Effector CD8-positive, alpha-beta T cell (primary cell): ENCODE results near the gene CFAP65.

Experiments used
- DNase-seq: peaks from one replicate; lab custom pipeline; 2025; lab: John Stamatoyannopoulos, UW

Gene CFAP65

DNA sequence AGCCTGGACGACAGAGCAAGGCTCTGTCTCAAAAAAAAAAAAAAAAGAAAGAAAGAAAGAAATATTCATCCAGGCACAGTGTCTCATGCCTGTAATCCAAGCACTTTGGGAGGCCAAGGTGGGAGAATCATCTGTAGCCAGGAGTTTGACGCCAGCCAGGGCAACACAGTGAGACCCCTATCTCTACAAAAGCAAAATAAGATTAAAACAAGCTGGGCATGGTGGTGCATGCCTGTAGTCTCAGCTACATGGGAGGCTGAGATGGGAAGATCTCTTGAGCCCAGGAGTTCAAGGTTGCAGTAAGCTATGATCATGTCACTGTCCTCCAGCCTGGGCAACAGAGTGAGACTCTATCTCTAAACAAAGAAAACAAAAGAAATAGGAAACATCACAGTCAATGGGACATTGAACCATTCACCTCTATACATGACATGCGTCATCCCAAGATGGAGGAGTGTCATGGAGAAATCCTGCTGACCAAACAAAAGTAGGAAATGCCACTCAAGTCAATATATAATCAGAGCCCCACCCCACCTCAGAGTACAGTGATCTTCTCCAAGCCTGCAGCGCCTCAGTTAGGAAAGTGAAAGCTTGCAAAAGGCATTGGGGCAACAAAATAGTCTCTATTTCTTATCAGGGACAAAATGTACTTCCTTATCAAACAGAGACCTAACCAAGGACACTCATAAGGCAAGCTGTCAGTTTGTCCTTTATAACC, 66.1 kb downstream of the CFAP65 start:
- DNase-seq = no peak

DNA sequence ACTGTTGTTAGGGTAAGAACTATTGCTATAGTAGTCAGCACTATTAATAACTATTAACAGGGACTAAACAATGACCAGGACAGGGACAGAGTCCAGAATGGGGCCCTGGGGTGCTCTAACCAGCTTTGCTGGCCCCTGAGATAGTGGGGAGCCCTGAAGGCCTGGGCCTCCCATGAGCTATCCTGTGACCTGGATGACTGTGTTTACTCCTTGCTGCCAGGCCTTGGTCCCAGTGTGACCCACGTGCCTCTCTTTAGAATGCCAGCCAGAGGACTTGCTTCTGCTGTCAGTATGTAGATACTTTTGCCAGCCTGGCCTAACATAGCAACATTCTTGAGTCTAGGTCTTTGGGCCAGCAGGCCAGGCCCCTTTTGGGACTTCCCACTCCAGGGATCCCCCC, 70.4 kb downstream of the CFAP65 start:
- DNase-seq = no peak

DNA sequence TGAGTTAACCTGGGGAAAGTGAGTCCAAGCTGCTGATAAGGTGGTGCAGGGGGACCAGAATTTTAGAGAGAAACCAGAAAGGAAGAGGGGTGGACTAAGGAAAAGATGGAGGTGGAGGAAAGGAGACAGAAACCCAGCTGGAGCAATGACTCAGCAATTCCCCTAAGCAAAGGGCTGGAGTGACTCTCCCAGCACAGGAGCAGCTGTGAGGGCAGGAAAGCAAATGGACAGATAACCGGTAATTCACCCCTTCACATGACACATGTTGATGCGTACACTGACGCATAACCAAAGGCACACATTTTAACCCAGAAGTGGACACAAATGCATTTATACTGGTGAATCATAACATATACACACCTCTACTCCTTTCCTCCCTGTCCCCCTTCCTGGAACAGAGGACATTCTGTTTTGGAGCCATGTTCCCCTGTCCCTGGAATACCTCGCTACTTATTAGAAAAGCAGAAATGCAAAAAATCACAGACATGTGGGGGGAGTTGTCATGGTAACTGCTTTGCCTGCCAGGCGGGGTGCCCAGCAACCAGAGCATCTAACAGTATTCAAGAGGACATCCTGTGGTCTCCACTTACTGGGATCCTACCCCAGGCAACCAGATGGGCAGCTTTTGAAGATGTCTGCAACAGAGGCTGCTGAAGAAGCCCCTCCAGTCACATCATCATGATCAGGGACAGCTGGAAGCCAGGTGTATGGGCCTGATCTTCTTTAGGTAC, 77.1 kb downstream of the CFAP65 start:
- DNase-seq = no peak

DNA sequence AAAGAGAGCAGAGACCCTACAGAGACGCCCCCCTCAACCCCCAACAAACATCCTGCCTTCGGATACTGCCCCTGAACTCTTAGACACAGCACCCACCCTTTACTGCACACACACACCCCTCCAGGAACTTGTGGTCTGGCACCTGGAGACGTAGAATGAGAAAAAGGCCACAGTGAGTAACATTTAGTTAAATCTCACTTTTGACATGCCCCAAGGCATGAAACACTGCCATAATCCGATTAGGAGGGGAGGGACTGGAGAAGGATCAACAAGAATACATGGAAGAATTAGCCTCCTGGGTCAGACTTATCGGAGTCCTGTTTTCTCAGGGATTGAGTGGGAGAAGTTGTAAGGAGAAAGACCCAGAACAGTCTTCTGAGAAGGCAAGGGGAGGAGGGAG, 77.7 kb downstream of the CFAP65 start:
- DNase-seq = no peak

DNA sequence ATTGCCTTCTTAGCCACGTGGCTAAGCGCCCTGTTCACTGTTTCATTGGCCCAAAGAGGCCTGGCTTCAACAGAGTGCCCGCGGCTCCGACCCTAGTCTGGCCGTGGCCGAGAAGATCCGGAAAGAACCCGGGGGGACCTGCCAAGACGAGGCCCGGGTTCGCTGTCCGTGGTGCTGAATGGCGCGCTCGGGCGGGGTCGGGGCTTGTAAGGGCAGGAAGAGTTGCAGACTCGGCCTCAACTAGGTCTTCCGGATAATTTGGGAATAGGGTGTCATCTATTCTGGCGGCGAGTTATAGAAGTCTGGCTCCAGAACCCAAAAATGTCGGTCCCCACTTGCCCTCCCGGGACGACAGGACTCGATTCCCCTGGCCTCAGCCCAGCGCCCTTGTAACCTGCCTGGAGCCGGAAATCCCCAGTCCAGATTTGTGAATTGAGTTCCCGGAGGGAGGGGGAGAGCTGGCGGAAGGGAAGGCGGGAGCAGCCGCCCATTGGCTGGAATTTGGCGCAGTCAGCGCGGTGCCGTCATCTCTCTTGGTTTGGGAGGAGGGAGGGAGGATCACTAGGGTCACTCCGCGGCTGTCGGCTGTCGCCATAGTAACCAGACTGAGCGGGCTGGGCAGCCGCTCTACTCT, 78.3 kb downstream of the CFAP65 start:
- peak; percentile 36 for DNase-seq

DNA sequence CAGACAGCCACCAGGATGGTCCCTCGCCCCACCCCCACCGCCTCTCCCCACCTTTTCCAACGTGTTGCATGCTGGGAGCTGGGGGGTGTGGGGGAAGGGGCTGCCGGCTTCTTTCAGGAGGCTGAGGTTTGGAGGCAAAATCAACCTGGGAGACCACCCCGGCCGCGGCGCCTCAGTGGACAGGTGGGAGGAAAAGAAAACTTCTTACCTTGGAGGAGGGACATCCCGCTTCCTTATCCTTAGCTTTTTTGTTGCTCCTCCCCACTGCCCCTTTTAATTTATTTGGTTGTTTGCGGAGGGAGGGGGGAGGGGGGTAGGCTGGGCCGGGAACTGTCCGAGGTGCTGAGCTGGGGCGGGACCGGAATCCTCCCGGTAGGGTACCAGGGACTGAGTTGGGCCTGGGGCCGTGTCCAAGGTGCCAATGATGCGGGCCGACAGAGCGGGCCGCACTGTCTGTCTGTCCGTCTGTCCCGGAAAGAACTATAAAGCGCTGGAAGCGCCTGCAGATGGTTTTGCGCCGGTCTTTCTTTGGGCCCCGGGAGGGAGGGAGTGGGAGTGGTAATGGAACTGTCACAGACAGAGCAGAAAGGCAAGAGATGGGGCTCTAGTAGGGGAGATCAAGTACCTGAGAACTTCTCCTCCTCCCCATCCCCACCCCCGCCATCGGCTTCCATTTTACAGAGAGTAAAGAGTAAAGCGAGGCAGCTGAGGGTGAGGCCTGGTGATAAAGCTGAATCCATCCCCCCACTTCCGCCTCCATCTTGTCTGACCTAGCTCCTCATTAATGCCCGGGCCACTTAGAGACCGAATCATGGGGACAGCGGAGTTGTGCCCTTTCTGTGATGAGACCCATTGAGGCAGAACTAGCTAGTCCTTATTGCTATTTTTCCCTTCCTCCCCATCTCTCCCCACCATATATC, 79.4 kb downstream of the CFAP65 start:
- DNase-seq = no peak

DNA sequence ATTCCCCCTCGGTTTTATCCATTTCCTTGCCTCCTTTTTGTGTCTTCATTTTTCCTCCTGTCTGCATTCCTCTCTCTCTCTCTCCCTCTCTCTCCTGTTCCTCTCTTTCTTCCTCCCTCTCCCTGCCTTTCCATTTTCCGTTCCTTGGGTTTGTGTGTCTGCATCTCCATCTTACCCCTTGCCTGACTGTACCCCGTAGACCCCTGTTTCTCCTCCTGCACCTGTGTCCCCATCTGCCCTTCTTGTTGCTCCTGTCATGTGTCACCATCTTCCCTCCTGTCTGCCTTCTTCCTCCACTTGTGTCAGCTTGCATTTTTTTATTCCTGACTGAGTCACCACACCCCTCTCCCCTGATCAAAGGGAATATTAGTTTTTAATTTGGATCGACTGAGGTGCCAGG, 80.1 kb downstream of the CFAP65 start:
- DNase-seq = no peak

DNA sequence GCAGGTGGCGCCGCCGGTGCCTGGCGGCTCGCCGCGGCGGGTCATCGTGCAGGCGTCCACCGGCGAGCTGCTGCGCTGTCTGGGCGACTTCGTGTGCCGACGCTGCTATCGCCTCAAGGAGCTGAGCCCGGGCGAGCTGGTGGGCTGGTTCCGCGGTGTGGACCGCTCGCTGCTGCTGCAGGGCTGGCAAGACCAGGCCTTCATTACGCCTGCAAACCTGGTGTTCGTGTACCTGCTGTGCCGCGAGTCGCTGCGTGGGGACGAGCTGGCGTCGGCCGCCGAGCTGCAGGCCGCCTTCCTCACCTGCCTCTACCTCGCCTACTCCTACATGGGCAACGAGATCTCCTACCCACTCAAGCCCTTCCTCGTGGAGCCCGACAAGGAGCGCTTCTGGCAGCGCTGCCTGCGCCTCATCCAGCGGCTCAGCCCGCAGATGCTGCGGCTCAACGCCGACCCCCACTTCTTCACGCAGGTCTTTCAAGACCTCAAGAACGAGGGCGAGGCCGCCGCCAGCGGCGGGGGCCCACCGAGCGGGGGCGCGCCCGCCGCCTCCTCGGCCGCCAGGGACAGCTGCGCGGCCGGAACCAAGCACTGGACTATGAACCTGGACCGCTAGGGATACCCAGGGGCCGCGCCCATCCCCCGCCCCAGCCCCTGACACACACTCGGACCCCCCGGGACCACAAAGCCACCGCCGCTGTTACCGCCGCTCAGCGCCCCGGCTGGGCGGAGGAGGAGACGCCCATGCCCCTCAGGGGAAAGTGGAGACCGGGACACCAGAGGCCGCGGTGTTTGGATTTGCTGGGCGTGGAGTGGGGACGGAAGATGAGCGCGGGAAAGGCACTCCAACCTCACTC, 80.8 kb downstream of the CFAP65 start:
- DNase-seq = no peak

DNA sequence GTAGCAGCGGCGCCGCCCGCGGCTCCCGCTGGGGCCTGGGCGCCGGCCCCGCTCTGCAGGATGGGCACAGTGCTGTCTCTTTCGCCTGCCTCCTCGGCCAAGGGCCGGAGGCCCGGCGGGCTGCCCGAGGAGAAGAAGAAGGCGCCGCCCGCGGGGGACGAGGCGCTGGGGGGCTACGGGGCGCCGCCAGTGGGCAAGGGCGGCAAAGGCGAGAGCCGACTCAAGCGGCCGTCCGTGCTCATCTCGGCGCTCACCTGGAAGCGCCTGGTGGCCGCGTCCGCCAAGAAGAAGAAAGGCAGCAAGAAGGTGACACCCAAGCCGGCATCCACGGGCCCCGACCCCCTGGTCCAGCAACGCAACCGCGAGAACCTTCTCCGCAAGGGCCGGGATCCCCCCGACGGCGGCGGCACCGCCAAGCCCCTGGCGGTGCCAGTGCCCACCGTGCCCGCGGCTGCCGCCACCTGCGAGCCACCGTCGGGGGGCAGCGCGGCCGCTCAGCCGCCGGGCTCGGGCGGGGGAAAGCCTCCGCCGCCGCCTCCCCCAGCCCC, 81.5 kb downstream of the CFAP65 start:
- no peak for DNase-seq

DNA sequence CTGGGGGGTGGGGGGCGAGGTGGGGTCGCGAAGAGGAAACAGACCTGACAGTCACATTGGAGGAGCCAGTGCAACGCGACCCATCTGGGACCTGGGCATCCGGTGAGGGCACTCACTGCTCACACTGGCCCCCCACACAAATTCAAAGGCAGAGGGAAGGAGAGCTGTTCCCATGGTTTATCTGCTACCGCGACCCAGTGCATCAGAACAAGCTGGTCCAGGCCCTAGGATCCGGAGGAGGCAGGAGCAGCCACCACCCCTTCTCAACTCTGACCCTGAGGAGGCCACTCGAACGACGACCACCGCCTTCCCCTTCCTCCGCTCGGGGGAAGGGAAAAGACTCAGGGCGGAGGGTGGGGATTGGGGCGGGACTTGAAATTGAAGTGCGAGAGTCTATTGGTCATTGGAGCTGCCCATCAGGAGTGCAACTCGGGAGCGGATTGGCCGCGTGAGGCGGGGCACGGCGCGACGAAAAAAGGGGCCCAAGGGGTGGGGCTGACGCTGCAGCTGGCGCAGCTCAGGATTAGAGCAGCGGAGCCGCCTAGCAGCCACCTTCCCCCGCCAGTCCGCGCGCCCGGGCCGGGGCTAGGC, 82.1 kb downstream of the CFAP65 start, which contains the start of gene CDK5R2:
CDK5R2 (plus strand) TSS at position 526 of the 591 bp plus-strand sequence. CDS start 155 bp downstream, outside the sequence.
- DNase-seq = peak; percentile 26

DNA sequence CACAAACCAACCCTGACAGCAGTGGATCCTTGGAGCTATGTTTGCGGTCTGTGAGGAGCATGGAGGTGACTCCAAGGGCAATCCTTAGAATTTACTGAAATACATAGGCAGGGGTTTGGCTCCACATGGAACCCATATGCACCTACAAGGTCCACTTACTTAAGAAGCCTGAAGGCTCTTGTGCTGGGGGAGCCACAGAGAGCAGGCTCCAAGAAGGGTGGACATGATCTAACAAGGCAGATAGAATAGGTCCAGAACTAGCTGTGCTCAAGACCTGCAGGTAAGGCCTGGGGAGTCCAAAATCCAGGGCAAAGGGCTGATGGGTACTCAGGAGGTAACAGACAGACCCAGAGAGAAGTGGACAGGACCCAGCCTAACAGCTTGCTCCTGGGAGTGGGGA, 83.0 kb downstream of the CFAP65 start:
- DNase-seq = no peak

DNA sequence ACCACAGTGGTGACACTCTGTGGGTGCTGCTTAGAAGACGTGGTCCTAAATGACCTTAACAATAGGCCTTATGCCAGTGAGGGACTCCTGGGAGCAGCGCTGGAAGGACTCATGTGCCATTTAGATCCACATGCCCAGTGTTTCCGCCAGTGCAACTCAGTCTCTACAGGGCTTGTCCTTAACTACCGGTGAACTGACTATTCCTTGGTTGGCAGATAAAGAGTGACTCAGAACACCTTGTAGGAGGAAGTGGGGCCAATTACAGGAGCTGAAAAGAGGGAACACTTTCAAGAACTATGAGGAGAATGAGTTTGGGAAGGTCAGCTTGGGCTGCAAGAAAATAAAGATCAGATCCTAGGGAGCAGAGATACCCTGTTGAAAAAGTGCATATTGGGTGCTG, 83.6 kb downstream of the CFAP65 start:
- DNase-seq = no peak

DNA sequence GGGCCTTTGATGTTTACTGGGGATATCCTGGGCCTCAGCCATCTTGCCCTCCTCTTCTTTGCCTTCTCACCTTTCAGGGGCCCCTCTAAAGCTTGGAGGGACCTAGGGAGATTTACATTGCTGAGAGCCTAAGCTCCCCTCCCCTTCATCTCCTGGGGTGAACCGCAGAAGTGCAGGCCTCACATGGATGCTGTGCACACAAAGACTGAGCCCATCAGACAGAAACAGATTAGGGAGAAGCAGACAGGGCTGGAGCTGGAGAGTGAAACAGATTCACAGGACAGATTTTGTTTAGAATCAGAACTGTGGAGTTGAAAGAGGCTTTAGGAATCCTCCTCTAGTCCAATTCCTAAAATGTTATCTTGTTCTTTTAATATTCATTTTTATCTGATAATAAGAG, 85.3 kb downstream of the CFAP65 start:
- no peak for DNase-seq

DNA sequence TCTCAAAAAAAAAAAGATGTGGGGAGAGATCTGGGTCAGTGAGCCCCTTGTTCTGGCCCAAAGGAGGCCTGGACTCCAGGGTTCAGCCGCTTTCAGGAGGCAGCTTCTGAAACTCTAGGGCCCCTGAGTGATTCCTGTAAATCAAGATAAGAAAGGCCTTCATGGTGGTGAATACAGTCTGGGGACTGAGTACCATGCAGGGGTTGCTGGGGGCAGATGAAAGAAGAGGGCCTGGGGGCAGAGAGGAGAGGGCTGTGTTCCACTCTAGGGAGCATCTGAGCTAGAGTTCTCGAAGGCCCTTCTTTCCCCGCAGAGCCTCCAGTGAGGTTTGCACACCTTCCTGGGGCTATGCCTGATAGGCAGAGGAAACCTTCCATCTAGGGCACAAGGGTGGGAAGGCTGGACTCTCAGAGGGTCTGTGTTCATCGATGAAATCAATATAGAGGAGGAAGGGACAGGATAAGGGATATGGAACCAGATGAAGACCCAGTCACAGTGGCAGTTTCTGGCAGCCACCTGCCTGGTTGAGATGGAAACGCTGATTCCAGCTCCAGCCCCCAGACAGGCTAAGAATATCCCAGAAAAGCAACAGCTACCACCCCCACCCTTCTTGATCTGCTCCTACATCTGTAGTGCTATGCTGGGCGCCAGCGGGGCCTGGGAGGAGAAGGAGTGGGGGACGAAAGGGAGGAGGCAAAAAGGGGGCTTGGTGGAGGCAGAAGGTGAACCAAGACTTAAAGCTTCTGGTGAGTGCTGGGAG, 86.6 kb downstream of the CFAP65 start:
- no peak for DNase-seq

DNA sequence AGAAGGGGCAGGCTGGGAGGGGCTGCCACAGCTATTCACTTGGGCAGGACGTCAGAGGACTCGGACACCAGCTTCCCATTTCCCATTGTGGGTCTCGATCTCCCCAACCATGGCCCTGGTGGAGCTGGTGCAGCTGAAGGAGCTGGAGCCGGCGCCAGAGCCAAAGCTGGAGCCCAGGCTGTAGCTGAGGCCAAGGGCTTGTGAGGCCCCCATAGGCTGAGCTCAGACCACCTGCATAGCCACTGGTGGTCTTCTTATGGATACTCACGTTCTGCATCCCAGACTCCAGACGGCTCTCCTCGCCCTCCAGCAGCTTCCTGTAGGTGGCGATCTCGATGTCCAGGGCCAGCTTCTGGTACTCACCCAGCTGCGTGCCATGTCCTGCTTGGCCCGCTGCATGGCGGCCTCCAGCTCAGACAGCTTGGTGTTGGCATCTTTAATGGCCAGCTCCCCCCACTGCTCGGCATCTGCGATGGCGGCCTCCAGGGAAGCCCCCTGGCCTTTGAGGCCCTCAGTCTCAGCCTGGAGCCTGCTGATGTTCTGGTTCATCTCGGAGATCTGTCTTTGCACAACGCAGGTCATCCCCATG, 87.9 kb downstream of the CFAP65 start:
- DNase-seq = no peak
